Measurements from ENCODE around the gene PPTC7.
A peak's percentile ranks its signal among the peaks of the same experiment; 100 is the strongest.

The PPTC7 gene

DNA sequence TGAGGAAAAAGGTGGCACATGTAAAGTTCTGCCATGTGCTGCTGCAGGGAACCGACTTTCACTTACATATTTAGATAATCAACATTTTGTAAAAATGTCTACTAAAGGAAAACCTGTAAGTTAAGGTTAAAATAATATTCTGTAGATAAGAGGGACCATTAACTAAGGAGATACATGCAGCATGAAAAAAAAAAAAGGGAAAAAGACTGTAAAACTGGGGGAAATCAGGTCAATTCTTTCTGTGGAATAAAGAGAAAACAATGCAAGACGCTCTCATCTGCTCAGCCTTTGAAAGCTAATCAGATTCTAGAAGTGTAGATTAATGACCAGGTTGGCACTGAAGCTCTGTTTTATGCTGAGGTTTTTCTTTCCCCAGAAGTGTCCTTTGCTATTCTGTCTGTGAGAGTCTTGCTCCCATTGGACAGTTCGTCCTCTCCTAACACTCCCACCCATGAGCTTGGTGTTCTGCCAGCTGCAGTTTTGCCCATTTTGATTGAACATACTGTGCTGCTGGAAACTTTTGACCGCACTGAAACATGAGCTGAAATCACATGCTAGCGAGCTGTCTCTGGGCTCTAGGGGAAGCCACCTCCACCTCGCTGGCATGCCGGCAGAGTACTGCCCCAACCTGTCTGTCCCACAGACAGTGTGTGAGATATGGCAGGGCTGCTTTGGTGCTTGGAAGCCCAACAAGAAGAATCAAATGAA lies 39.7 kb downstream of the PPTC7 start:
- Histone ChIP-seq H2AFZ (ENCODE audit: low read depth) (no peak overlapping the region), H3K79me2 (ENCODE audit: insufficient read depth, low read depth) (no peaks in the 10 kb centered on the region), H3K4me1 (ENCODE audit: low read depth, poor library complexity, severe bottlenecking) (peaks cover 5% of the 10 kb centered on the region), H3K4me3 (IDR thresholded peaks at IDR 0.05; ENCODE audit: insufficient read depth, low read depth, low read length) (no peak overlapping the region), H3K9ac (no peak overlapping the region), H4K20me1 (ENCODE audit: insufficient read depth) (no peaks in the 10 kb centered on the region), H3K27me3 (ENCODE audit: insufficient read depth, low read depth) (no peaks in the 10 kb centered on the region), H3K27ac (peak overlapping the region; percentile 15; the same call in 1 of the 2 replicates), H3K4me2 (no peak overlapping the region), H3K36me3 (ENCODE audit: insufficient read depth) (no peaks in the 10 kb centered on the region)
- TF ChIP-seq, protein P1, sequence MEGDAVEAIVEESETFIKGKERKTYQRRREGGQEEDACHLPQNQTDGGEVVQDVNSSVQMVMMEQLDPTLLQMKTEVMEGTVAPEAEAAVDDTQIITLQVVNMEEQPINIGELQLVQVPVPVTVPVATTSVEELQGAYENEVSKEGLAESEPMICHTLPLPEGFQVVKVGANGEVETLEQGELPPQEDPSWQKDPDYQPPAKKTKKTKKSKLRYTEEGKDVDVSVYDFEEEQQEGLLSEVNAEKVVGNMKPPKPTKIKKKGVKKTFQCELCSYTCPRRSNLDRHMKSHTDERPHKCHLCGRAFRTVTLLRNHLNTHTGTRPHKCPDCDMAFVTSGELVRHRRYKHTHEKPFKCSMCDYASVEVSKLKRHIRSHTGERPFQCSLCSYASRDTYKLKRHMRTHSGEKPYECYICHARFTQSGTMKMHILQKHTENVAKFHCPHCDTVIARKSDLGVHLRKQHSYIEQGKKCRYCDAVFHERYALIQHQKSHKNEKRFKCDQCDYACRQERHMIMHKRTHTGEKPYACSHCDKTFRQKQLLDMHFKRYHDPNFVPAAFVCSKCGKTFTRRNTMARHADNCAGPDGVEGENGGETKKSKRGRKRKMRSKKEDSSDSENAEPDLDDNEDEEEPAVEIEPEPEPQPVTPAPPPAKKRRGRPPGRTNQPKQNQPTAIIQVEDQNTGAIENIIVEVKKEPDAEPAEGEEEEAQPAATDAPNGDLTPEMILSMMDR (conservative IDR thresholded peaks at IDR 0.05; ENCODE audit: low read depth, low read length) = no peak

DNA sequence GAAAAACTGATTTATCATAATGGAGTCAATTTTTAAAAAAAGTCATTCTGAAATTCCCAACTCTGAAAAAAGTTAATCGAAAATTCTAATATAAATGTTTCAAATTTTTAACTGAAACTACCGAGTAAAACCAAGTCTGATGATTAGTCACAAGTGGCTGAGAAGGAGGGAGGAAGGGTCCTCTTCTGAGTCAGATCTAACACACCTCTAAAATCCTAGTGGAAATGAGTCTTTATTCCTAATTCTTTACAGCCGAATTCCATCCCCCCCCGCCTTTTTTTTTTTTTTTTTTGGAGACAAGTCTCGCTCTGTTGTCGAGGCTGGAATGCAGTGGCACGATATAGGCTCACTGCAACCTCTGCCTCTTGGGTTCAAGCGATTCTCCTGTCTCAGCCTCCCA lies 43.1 kb downstream of the PPTC7 start:
- H3K79me2 ChIP-seq (ENCODE audit: insufficient read depth, low read depth) = no peaks in the 10 kb centered on the region
- H3K9ac ChIP-seq = no peak overlapping the region
- no peaks in the 10 kb centered on the region for H3K27me3 ChIP-seq (ENCODE audit: insufficient read depth, low read depth)
- H3K36me3 ChIP-seq (ENCODE audit: insufficient read depth) = no peaks in the 10 kb centered on the region
- TF ChIP-seq, protein P1 (conservative IDR thresholded peaks at IDR 0.05; ENCODE audit: low read depth, low read length) = no peak
- H3K27ac ChIP-seq = no peak overlapping the region
- no peak overlapping the region for H3K4me2 ChIP-seq
- H4K20me1 ChIP-seq (ENCODE audit: insufficient read depth) = no peaks in the 10 kb centered on the region
- peaks cover 5% of the 10 kb centered on the region for H3K4me1 ChIP-seq (ENCODE audit: low read depth, poor library complexity, severe bottlenecking)
- H2AFZ ChIP-seq (ENCODE audit: low read depth) = no peak overlapping the region
- no peak overlapping the region for H3K4me3 ChIP-seq (IDR thresholded peaks at IDR 0.05; ENCODE audit: insufficient read depth, low read depth, low read length)

DNA sequence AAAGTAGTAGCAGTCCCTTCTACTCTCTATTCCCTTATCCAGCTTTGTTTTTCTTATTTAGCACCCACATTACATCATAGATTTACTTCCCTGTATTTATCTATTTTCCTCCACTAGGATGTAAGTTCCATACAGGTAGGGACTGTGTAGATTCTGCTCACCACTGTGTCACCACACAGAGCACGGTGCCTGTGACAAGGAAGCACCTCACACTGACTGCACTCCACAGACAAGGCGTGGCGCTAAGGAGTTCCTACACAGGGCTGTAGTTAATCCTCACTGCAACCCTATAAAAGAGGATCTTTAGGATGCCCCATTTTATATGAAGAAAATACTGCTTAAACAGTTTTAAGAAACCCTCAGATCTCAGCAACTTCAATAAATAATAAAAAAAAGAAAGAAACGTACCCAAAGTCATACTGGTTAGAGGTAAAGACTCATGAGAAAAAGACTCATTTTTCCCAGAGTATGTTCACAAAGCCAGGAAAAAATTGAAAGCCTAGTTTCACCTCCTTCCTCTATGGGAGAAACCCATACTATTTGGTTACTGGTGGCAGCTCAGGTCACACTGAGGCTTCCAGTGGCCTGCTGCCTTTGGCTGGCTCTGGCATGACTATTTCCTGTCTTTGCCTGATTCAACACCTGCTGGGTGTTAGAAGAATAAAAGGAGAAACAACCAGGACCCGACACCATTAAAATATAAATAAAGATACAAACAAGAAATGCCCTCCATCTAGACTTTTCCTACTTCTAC lies 44.1 kb downstream of the PPTC7 start:
- H3K27ac ChIP-seq = no peak overlapping the region

DNA sequence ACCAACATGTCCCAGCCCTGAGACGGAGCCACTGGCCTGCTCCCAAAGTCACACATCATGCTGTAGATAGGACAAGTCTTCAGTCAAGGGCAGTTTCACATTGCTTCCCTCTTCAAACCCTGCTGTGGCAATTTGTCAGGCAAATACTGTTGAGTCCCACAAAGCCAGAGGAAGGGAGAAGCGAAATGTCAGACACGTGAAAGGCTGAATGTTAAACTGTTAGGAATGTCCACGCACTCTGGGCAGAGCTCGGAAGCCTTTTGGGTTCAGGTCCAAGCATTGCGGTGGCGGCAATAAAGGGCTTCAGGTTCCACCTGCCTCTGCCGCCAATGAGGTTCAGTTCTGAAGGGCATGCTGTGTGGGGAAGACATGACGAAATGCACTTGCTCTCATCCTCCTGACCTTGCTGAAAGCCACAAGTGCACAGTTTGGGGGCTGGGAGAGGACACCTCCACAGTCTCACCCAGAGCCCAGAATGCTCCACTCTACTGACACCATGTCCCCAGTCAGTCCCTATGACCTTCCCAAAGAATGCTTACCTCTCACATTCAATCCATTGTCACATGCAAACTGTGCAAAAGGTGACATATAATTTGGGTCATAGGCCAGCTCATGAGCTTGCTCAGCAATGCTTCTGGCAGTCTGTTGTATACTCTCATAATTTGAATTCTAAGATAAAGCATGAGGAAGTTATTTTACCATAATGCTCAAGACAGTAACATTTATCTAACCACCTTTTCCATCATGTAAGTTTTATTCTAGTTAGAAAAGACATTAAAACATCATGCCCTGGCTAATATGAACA lies 45.3 kb downstream of the PPTC7 start:
- Histone ChIP-seq H3K79me2 (ENCODE audit: insufficient read depth, low read depth) (no peaks in the 10 kb centered on the region), H4K20me1 (ENCODE audit: insufficient read depth) (no peaks in the 10 kb centered on the region), H3K27me3 (ENCODE audit: insufficient read depth, low read depth) (no peaks in the 10 kb centered on the region), H3K27ac (no peak overlapping the region), H3K36me3 (ENCODE audit: insufficient read depth) (no peaks in the 10 kb centered on the region), H2AFZ (ENCODE audit: low read depth) (no peak overlapping the region), H3K4me1 (ENCODE audit: low read depth, poor library complexity, severe bottlenecking) (peaks cover 20% of the 10 kb centered on the region), H3K4me2 (no peak overlapping the region), H3K9ac (no peak overlapping the region), H3K4me3 (IDR thresholded peaks at IDR 0.05; ENCODE audit: insufficient read depth, low read depth, low read length) (no peak overlapping the region)
- TF ChIP-seq, protein P1 (conservative IDR thresholded peaks at IDR 0.05; ENCODE audit: low read depth, low read length) = no peak

More for the DNA sequence above, 44.1 kb downstream of the PPTC7 start:
- H4K20me1 ChIP-seq (ENCODE audit: insufficient read depth) = no peaks in the 10 kb centered on the region
- H3K4me3 ChIP-seq (IDR thresholded peaks at IDR 0.05; ENCODE audit: insufficient read depth, low read depth, low read length) = no peak overlapping the region
- peaks cover 13% of the 10 kb centered on the region for H3K4me1 ChIP-seq (ENCODE audit: low read depth, poor library complexity, severe bottlenecking)
- no peak overlapping the region for H3K9ac ChIP-seq
- TF ChIP-seq, protein P1 (conservative IDR thresholded peaks at IDR 0.05; ENCODE audit: low read depth, low read length) = no peak
- H3K79me2 ChIP-seq (ENCODE audit: insufficient read depth, low read depth) = no peaks in the 10 kb centered on the region
- no peaks in the 10 kb centered on the region for H3K36me3 ChIP-seq (ENCODE audit: insufficient read depth)
- no peak overlapping the region for H3K4me2 ChIP-seq
- H2AFZ ChIP-seq (ENCODE audit: low read depth) = no peak overlapping the region
- H3K27me3 ChIP-seq (ENCODE audit: insufficient read depth, low read depth) = no peaks in the 10 kb centered on the region

Data from KMS-11 (cell line).